CD14-positive monocyte (primary cell): ENCODE data around the gene DNAJA3. TPM values are rescaled to one million over a fixed set of nuclear protein-coding genes. Genes with fewer than 3 reads are reported as not detected.

ENCODE experiments used
- DNase-seq, 3 donors: peaks; one replicate each; pipeline ENCODE4 v3.0.0-alpha.2; 2011 to 2022
- H2AFZ ChIP-seq: 2 replicates; pipeline ENCODE4 v1.6.0; 2012; ENCODE audit warnings: mild to moderate bottlenecking, low read depth, low read length, inconsistent platforms; ENCODE audit not compliant: insufficient read depth, poor library complexity, severe bottlenecking
- H3K27ac ChIP-seq, 2 donors: 1 replicate in 1 of 2; 2 replicates in 1 of 2; pipeline ENCODE4 v1.5.1; 2012 to 2013; ENCODE audit warnings: low read length in 2 of 2, control low read depth in 1 of 2, inconsistent platforms in 1 of 2, low read depth in 1 of 2, mild to moderate bottlenecking in 1 of 2
- H3K27me3 ChIP-seq, 2 donors: one replicate each; pipeline versions ENCODE4 v1.6.0 to v1.6.1; 2011 to 2013; ENCODE audit warnings: low read length in 2 of 2; ENCODE audit not compliant: control insufficient read depth in 2 of 2, insufficient read depth in 2 of 2
- H3K36me3 ChIP-seq, 2 donors: replicated peaks in 1 of 2; 1 replicate in 1 of 2; 2 replicates in 1 of 2; pipeline versions ENCODE4 v1.5.1 to v1.6.1; 2012 to 2013; ENCODE audit warnings: low read length in 2 of 2, control low read depth in 1 of 2, inconsistent platforms in 1 of 2, mild to moderate bottlenecking in 1 of 2; ENCODE audit not compliant: insufficient read depth in 2 of 2, control insufficient read depth in 1 of 2
- H3K4me1 ChIP-seq, 2 donors: 1 replicate in 1 of 2; 2 replicates in 1 of 2; pipeline versions ENCODE4 v1.5.1 to v1.6.1; 2012 to 2013; ENCODE audit warnings: low read length in 2 of 2, control low read depth in 1 of 2, inconsistent platforms in 1 of 2, mild to moderate bottlenecking in 1 of 2, moderate library complexity in 1 of 2; ENCODE audit not compliant: insufficient read depth in 2 of 2, control insufficient read depth in 1 of 2
- H3K4me2 ChIP-seq: replicated peaks from 2 replicates; pipeline ENCODE3; 2012; ENCODE audit warnings: low read length, moderate library complexity, mild to moderate bottlenecking; ENCODE audit not compliant: poor library complexity, severe bottlenecking; ENCODE audit errors: extremely low read depth
- H3K4me3 ChIP-seq, 3 experiments: fragments of 200-600 bp in 1 of 3; sonication (generic) in 1 of 3; replicated peaks in 1 of 3; 1 replicate in 2 of 3; 2 replicates in 1 of 3; pipeline ENCODE4 v1.5.1; 2011 to 2013; ENCODE audit warnings: low read length in 3 of 3, mild to moderate bottlenecking in 3 of 3, control low read depth in 2 of 3, low read depth in 2 of 3, inconsistent platforms in 1 of 3, moderate library complexity in 1 of 3
- H3K79me2 ChIP-seq: 2 replicates; pipeline ENCODE4 v1.6.0; 2012; ENCODE audit warnings: mild to moderate bottlenecking, control low read depth, inconsistent platforms, low read length, moderate library complexity; ENCODE audit not compliant: insufficient read depth
- H3K9ac ChIP-seq: 2 replicates; pipeline ENCODE4 v1.6.0; 2017; ENCODE audit warnings: low read length, mild to moderate bottlenecking; ENCODE audit not compliant: insufficient read depth, poor library complexity, severe bottlenecking
- H3K9me3 ChIP-seq, 2 donors: replicated peaks in 1 of 2; 1 replicate in 1 of 2; 2 replicates in 1 of 2; pipeline versions ENCODE4 v1.5.1 to v1.6.1; 2012 to 2013; ENCODE audit warnings: low read length in 2 of 2, control low read depth in 1 of 2; ENCODE audit not compliant: control insufficient read depth in 1 of 2, insufficient read depth in 1 of 2
- H4K20me1 ChIP-seq: 2 replicates; pipeline ENCODE4 v1.6.0; 2012; ENCODE audit warnings: mild to moderate bottlenecking, low read length, control low read depth, moderate library complexity; ENCODE audit not compliant: insufficient read depth
- H3K27ac Mint-ChIP-seq, 7 donors: one replicate each; pipeline ENCODE4 v1.8.0; 2020; ENCODE audit warnings: mild to moderate bottlenecking in 7 of 7, mixed read lengths in 7 of 7, moderate library complexity in 6 of 7, inconsistent platforms in 2 of 7
- H3K27me3 Mint-ChIP-seq, 3 donors: one replicate each; pipeline ENCODE4 v1.8.0; 2021 to 2022; ENCODE audit warnings: low read depth in 3 of 3, mild to moderate bottlenecking in 3 of 3, mixed read lengths in 3 of 3, moderate library complexity in 3 of 3, inconsistent platforms in 1 of 3
- H3K36me3 Mint-ChIP-seq, 2 donors: one replicate each; pipeline ENCODE4 v1.8.0; 2020; ENCODE audit warnings: mixed read lengths in 2 of 2, inconsistent platforms in 1 of 2, mild to moderate bottlenecking in 1 of 2
- H3K4me1 Mint-ChIP-seq: one replicate; pipeline ENCODE4 v1.8.0; 2020; ENCODE audit warnings: mild to moderate bottlenecking, mixed read lengths
- H3K4me3 Mint-ChIP-seq, 2 donors: one replicate each; pipeline ENCODE4 v1.8.0; 2020; ENCODE audit warnings: mild to moderate bottlenecking in 2 of 2, mixed read lengths in 2 of 2, moderate library complexity in 1 of 2
- H3K9me3 Mint-ChIP-seq, 7 donors: one replicate each; pipeline ENCODE4 v1.8.0; 2020 to 2022; ENCODE audit warnings: mixed read lengths in 7 of 7, mild to moderate bottlenecking in 6 of 7, moderate library complexity in 6 of 7, inconsistent platforms in 2 of 7
- WGBS: methylation state at CpG from one replicate; pipeline ENCODE4 v1.1.5; 2013; ENCODE audit warnings: missing lambda C conversion rate; ENCODE audit not compliant: insufficient coverage; 5-methylcytosine and 5-hydroxymethylcytosine counted together
- intact Hi-C, 2 donors: fragments of 100-400 bp; cut with micrococcal nuclease; formaldehyde crosslinking; loops; one replicate each; pipeline versions ENCODE4 v1.15.0 to v1.15.1; 2023
- polyA plus RNA-seq, 3 donors: library from polyadenylated mRNA; depleted of rRNA in 1 of 3; unstranded in 2 of 3; stranded (reverse) in 1 of 3; fragments of 300-500 nt in 2 of 3; fragments of >200 nt in 1 of 3; fragmentation: Illumina TruSeq in 2 of 3; gene quantifications; 1 replicate in 2 of 3; 2 replicates in 1 of 3; pipeline ENCODE4 v1.2.3, GENCODE V29; 2012 to 2021
- TF ChIP-seq, protein P1 (sequence below): fragments of 200-600 bp; IDR thresholded peaks from one replicate; pipeline ENCODE4 v1.8.0; 2022; ENCODE audit warnings: antibody characterized with exemption, mild to moderate bottlenecking

The DNAJA3 gene
- polyA plus RNA-seq, 3 donors: 17.1 to 27.9 (median 19.5) TPM

DNA sequence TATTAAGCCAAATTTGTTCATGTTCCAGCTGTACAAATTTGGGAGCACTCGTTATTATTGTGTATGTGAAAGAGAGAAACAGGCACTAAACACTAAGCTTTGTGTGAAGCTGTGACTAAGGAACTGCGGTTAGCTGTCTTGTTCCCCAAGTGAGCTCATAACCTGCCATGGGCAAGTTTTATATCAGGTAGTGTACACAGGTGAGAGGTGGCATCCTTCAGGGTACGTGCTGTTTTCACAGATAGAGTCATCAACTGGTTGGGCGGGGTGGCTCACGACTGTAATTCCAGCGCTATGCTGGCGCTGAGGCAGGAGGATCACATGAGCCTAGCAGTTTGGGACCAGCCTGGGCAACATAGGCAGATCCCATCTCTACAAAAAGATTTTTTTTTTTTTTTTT, 2.8 kb downstream of the DNAJA3 start:
- 100% methylated on average over 5 of the region's 7 CpGs for WGBS
- no peak for DNase-seq
- no peaks in the 10 kb centered on the region for H4K20me1 ChIP-seq
- Mint-ChIP-seq H3K27me3 (peaks cover 0 to 2% (median 0%) of the 10 kb centered on the region in 3 donors), H3K36me3 (peaks cover 16 to 38% of the 10 kb centered on the region in 2 donors), H3K4me3 (no peak overlapping the region), H3K4me1 (peaks cover 17% of the 10 kb centered on the region), H3K27ac (no peak overlapping the region), H3K9me3 (no peaks in the 10 kb centered on the region)
- no peak overlapping the region for H2AFZ ChIP-seq
- no peaks in the 10 kb centered on the region for H3K27me3 ChIP-seq
- peaks cover 14 to 20% of the 10 kb centered on the region in 2 donors for H3K4me1 ChIP-seq
- TF ChIP-seq, protein P1, sequence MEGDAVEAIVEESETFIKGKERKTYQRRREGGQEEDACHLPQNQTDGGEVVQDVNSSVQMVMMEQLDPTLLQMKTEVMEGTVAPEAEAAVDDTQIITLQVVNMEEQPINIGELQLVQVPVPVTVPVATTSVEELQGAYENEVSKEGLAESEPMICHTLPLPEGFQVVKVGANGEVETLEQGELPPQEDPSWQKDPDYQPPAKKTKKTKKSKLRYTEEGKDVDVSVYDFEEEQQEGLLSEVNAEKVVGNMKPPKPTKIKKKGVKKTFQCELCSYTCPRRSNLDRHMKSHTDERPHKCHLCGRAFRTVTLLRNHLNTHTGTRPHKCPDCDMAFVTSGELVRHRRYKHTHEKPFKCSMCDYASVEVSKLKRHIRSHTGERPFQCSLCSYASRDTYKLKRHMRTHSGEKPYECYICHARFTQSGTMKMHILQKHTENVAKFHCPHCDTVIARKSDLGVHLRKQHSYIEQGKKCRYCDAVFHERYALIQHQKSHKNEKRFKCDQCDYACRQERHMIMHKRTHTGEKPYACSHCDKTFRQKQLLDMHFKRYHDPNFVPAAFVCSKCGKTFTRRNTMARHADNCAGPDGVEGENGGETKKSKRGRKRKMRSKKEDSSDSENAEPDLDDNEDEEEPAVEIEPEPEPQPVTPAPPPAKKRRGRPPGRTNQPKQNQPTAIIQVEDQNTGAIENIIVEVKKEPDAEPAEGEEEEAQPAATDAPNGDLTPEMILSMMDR: no peak
- H3K9me3 ChIP-seq: no peaks in the 10 kb centered on the region
- no peak overlapping the region for H3K9ac ChIP-seq
- no peak overlapping the region for H3K4me2 ChIP-seq
- peaks cover 6 to 17% of the 10 kb centered on the region in 2 donors for H3K36me3 ChIP-seq
- intact Hi-C loops: loop anchor here in 1 of 2 donors (5.0 kb wide), 1 partner anchor 39 kb away; no protein-coding TSS in a partner anchor
- H3K79me2 ChIP-seq: peaks cover 46% of the 10 kb centered on the region
- H3K27ac ChIP-seq: no peak overlapping the region
- no peak overlapping the region for H3K4me3 ChIP-seq

DNA sequence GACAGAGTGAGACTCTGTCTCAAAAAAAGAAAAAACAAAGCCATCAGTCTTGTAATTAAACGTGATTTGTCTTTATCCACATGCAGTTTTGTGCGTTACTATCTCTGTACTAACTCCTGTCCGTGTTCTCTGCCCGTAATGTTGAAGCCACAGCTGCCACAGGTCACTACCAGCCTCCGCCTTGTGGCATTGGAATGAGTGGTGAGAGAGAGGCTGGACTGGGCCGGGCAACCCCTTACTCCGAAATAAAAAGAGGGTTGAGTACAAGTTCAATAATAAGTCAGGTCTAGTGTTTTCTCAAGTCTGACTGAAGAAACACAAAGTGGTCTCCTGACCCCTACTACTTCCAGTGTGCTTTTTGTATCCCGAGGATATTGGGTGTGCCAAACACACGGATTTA, 5.4 kb downstream of the DNAJA3 start:
- no peak overlapping the region for H3K4me3 ChIP-seq
- no peak overlapping the region for H3K4me2 ChIP-seq
- no peak overlapping the region for H3K9ac ChIP-seq
- peaks cover 22 to 40% of the 10 kb centered on the region in 2 donors for H3K36me3 ChIP-seq
- H3K27ac Mint-ChIP-seq: peak overlapping the region in 1 of 7 donors; percentile 76
- intact Hi-C loops: no loop called here
- no peaks in the 10 kb centered on the region for H3K9me3 ChIP-seq
- no peak overlapping the region for H2AFZ ChIP-seq
- H3K36me3 Mint-ChIP-seq: peaks cover 31 to 50% of the 10 kb centered on the region in 2 donors
- H3K4me3 Mint-ChIP-seq: no peak overlapping the region
- no peak for DNase-seq
- no peaks in the 10 kb centered on the region for H4K20me1 ChIP-seq
- peaks cover 0 to 2% (median 0%) of the 10 kb centered on the region in 3 donors for H3K27me3 Mint-ChIP-seq
- TF ChIP-seq, protein P1: no peak
- H3K27me3 ChIP-seq: no peaks in the 10 kb centered on the region
- no peak overlapping the region for H3K27ac ChIP-seq
- H3K79me2 ChIP-seq: peaks cover 42% of the 10 kb centered on the region
- no peaks in the 10 kb centered on the region for H3K9me3 Mint-ChIP-seq
- 90% methylated on average over 4 of the region's 9 CpGs for WGBS
- peaks cover 7 to 11% of the 10 kb centered on the region in 2 donors for H3K4me1 ChIP-seq
- peaks cover 8% of the 10 kb centered on the region for H3K4me1 Mint-ChIP-seq
